Measurements from ENCODE around the gene OR10K1. TPM values are rescaled to one million over a fixed set of nuclear protein-coding genes. Genes with fewer than 3 reads are reported as not detected.
"Not testable (repeated sequence)": the region's sequence is repeated elsewhere in the genome, so short reads cannot be mapped to it uniquely, and the experiment has no call there.

OR10K1 gene
- total RNA-seq (not detected), polyA plus RNA-seq (ENCODE audit: insufficient read depth in 1 of 8, insufficient read length in 8 of 8, low replicate concordance in 1 of 8) (under 1 TPM in 3 of 8 donors, not detected in 5; 0.03 to 0.10 (median 0.04) TPM)
- long read RNA-seq, donor 1 = 0 reads
- long read RNA-seq, donor 2 = 0 reads
- long read RNA-seq, donor 3 = 0 reads
- long read RNA-seq, donor 4 = 0 reads
- long read RNA-seq, donor 5 = 0 reads
- long read RNA-seq, donor 6 = 0 reads
- long read RNA-seq, donor 7 = 0 reads
- long read RNA-seq, donor 8 = 0 reads
- long read RNA-seq, donor 9 = 0 reads
- long read RNA-seq, donor 10 = 0 reads
- long read RNA-seq, donor 11 = 0 reads

GRCh38 chr1:158461534-158461933, at the start of gene OR10K1:
Gene OR10K1 (plus strand): TSS chr1:158461834. CDS start chr1:158465562, 3,728 bp downstream.
- WGBS (ENCODE audit: insufficient coverage) = 67% methylated on average over 1 of the region's 2 CpGs
- H3K4me1 ChIP-seq (ENCODE audit: control insufficient read depth, insufficient read depth, low read length) = no peaks in the 10 kb centered on the region
- no peak within 1 kb of the TSS for H3K4me3 ChIP-seq (ENCODE audit: low read length)
- no peaks in the 10 kb centered on the region for H3K27me3 ChIP-seq (ENCODE audit: control insufficient read depth, insufficient read depth, low read length)
- DNase-seq = no peak
- H3K36me3 ChIP-seq (ENCODE audit: control insufficient read depth, insufficient read depth, low read length) = no peaks in the 10 kb centered on the region
- H3K27ac ChIP-seq (ENCODE audit: low read length) = no peak within 1 kb of the TSS
- no peaks in the 10 kb centered on the region for H3K9me3 ChIP-seq (replicated peaks; ENCODE audit: control insufficient read depth, low read depth, low read length)

- no peak overlapping the region for H3K27ac ChIP-seq (ENCODE audit: low read length)
- no peak overlapping the region for H3K4me3 ChIP-seq (ENCODE audit: low read length)
- H3K27me3 ChIP-seq (ENCODE audit: control insufficient read depth, insufficient read depth, low read length) = no peaks in the 10 kb centered on the region
- H3K36me3 ChIP-seq (ENCODE audit: control insufficient read depth, insufficient read depth, low read length) = no peaks in the 10 kb centered on the region
- WGBS (ENCODE audit: insufficient coverage) = 80% methylated on average over 1 of the region's 4 CpGs
- no peaks in the 10 kb centered on the region for H3K9me3 ChIP-seq (replicated peaks; ENCODE audit: control insufficient read depth, low read depth, low read length)
- DNase-seq = no peak
- H3K4me1 ChIP-seq (ENCODE audit: control insufficient read depth, insufficient read depth, low read length) = no peaks in the 10 kb centered on the region
Measured at GRCh38 chr1:158414651-158415345, 46.8 kb upstream of the OR10K1 start.

GRCh38 chr1:158417586-158417985, 44.0 kb upstream of the OR10K1 start:
- Histone ChIP-seq H3K36me3 (ENCODE audit: control insufficient read depth, insufficient read depth, low read length) (no peaks in the 10 kb centered on the region), H3K9me3 (replicated peaks; ENCODE audit: control insufficient read depth, low read depth, low read length) (no peaks in the 10 kb centered on the region), H3K27ac (ENCODE audit: low read length) (no peak overlapping the region), H3K27me3 (ENCODE audit: control insufficient read depth, insufficient read depth, low read length) (no peaks in the 10 kb centered on the region), H3K4me1 (ENCODE audit: control insufficient read depth, insufficient read depth, low read length) (no peaks in the 10 kb centered on the region), H3K4me3 (ENCODE audit: low read length) (no peak overlapping the region)
- no peak for DNase-seq

- no peaks in the 10 kb centered on the region for H3K27me3 ChIP-seq (ENCODE audit: control insufficient read depth, insufficient read depth, low read length)
- no peak for DNase-seq
Measured at GRCh38 chr1:158422212-158422611, 39.4 kb upstream of the OR10K1 start.

GRCh38 chr1:158425027-158425426, 36.6 kb upstream of the OR10K1 start:
- Histone ChIP-seq H3K4me1 (ENCODE audit: control insufficient read depth, insufficient read depth, low read length) (no peaks in the 10 kb centered on the region), H3K9me3 (replicated peaks; ENCODE audit: control insufficient read depth, low read depth, low read length) (no peaks in the 10 kb centered on the region), H3K27ac (ENCODE audit: low read length) (no peak overlapping the region), H3K4me3 (ENCODE audit: low read length) (no peak overlapping the region), H3K36me3 (ENCODE audit: control insufficient read depth, insufficient read depth, low read length) (no peaks in the 10 kb centered on the region), H3K27me3 (ENCODE audit: control insufficient read depth, insufficient read depth, low read length) (no peaks in the 10 kb centered on the region)
- DNase-seq = no peak

More at GRCh38 chr1:158422212-158422611, 39.4 kb upstream of the OR10K1 start:
- Histone ChIP-seq H3K4me1 (ENCODE audit: control insufficient read depth, insufficient read depth, low read length) (no peaks in the 10 kb centered on the region), H3K27ac (ENCODE audit: low read length) (no peak overlapping the region), H3K4me3 (ENCODE audit: low read length) (no peak overlapping the region), H3K9me3 (replicated peaks; ENCODE audit: control insufficient read depth, low read depth, low read length) (no peaks in the 10 kb centered on the region), H3K36me3 (ENCODE audit: control insufficient read depth, insufficient read depth, low read length) (no peaks in the 10 kb centered on the region)

- no peaks in the 10 kb centered on the region for H3K4me1 ChIP-seq (ENCODE audit: control insufficient read depth, insufficient read depth, low read length)
- H3K36me3 ChIP-seq (ENCODE audit: control insufficient read depth, insufficient read depth, low read length) = no peaks in the 10 kb centered on the region
- no CpG with 5 or more reads among the region's 1 CpG for WGBS (ENCODE audit: insufficient coverage)
- H3K27me3 ChIP-seq (ENCODE audit: control insufficient read depth, insufficient read depth, low read length) = no peaks in the 10 kb centered on the region
- H3K4me3 ChIP-seq (ENCODE audit: low read length) = no peak within 1 kb of the TSS
- no peak for DNase-seq
- no peak within 1 kb of the TSS for H3K27ac ChIP-seq (ENCODE audit: low read length)
- H3K9me3 ChIP-seq (replicated peaks; ENCODE audit: control insufficient read depth, low read depth, low read length) = no peaks in the 10 kb centered on the region
Measured at GRCh38 chr1:158426137-158426536, 35.5 kb upstream of the OR10K1 start, which contains the start of gene OR10K2. Gene OR10K2 (minus strand): TSS chr1:158426237. CDS start chr1:158420866, 5,371 bp downstream.

GRCh38 chr1:158430163-158430562, 31.5 kb upstream of the OR10K1 start:
- H3K4me3 ChIP-seq (ENCODE audit: low read length); H3K9me3 ChIP-seq (replicated peaks; ENCODE audit: control insufficient read depth, low read depth, low read length); H3K27me3 ChIP-seq (ENCODE audit: control insufficient read depth, insufficient read depth, low read length); H3K4me1 ChIP-seq (ENCODE audit: control insufficient read depth, insufficient read depth, low read length); DNase-seq; H3K27ac ChIP-seq (ENCODE audit: low read length); H3K36me3 ChIP-seq (ENCODE audit: control insufficient read depth, insufficient read depth, low read length): not testable (repeated sequence)
- no CpG with 5 or more reads among the region's 3 CpGs for WGBS (ENCODE audit: insufficient coverage)

GRCh38 chr1:158434741-158435140, 26.9 kb upstream of the OR10K1 start:
- H3K4me3 ChIP-seq (ENCODE audit: low read length) = no peak overlapping the region
- no peaks in the 10 kb centered on the region for H3K27me3 ChIP-seq (ENCODE audit: control insufficient read depth, insufficient read depth, low read length)
- no peaks in the 10 kb centered on the region for H3K4me1 ChIP-seq (ENCODE audit: control insufficient read depth, insufficient read depth, low read length)
- no peak for DNase-seq
- H3K36me3 ChIP-seq (ENCODE audit: control insufficient read depth, insufficient read depth, low read length) = no peaks in the 10 kb centered on the region
- WGBS (ENCODE audit: insufficient coverage) = 29% methylated on average over 3 of the region's 3 CpGs
- H3K9me3 ChIP-seq (replicated peaks; ENCODE audit: control insufficient read depth, low read depth, low read length) = no peaks in the 10 kb centered on the region
- no peak overlapping the region for H3K27ac ChIP-seq (ENCODE audit: low read length)

GRCh38 chr1:158445376-158445775, 16.3 kb upstream of the OR10K1 start:
- WGBS (ENCODE audit: insufficient coverage) = 72% methylated on average over 4 of the region's 4 CpGs
- no peak overlapping the region for H3K4me3 ChIP-seq (ENCODE audit: low read length)
- H3K27ac ChIP-seq (ENCODE audit: low read length) = no peak overlapping the region
- no peaks in the 10 kb centered on the region for H3K9me3 ChIP-seq (replicated peaks; ENCODE audit: control insufficient read depth, low read depth, low read length)
- DNase-seq = no peak
- H3K36me3 ChIP-seq (ENCODE audit: control insufficient read depth, insufficient read depth, low read length) = no peaks in the 10 kb centered on the region
- no peaks in the 10 kb centered on the region for H3K27me3 ChIP-seq (ENCODE audit: control insufficient read depth, insufficient read depth, low read length)
- no peaks in the 10 kb centered on the region for H3K4me1 ChIP-seq (ENCODE audit: control insufficient read depth, insufficient read depth, low read length)

- DNase-seq = no peak
- H3K27me3 ChIP-seq (ENCODE audit: control insufficient read depth, insufficient read depth, low read length) = no peaks in the 10 kb centered on the region
- no peaks in the 10 kb centered on the region for H3K4me1 ChIP-seq (ENCODE audit: control insufficient read depth, insufficient read depth, low read length)
- H3K36me3 ChIP-seq (ENCODE audit: control insufficient read depth, insufficient read depth, low read length) = no peaks in the 10 kb centered on the region
- H3K27ac ChIP-seq (ENCODE audit: low read length) = no peak overlapping the region
- no peaks in the 10 kb centered on the region for H3K9me3 ChIP-seq (replicated peaks; ENCODE audit: control insufficient read depth, low read depth, low read length)
- 83% methylated on average over 1 of the region's 1 CpG for WGBS (ENCODE audit: insufficient coverage)
- H3K4me3 ChIP-seq (ENCODE audit: low read length) = no peak overlapping the region
Measured at GRCh38 chr1:158454537-158454936, 7.1 kb upstream of the OR10K1 start.
